ENCODE measurements around the gene CEP164. TPM values are rescaled to one million over a fixed set of nuclear protein-coding genes. Genes with fewer than 3 reads are reported as not detected.

The CEP164 gene
- total RNA-seq, 2 experiments from 2014 or later, result 33.0 to 36.7 TPM

GRCh38 chr11:117437791-117438130, 110.1 kb downstream of the CEP164 start:
- Mint-ChIP-seq H3K27me3 (peaks cover 37% of the 10 kb centered on the region), H3K4me3 (no peak overlapping the region), H3K36me3 (ENCODE audit: low read depth) (no peaks in the 10 kb centered on the region), H3K27ac (no peak overlapping the region), H3K4me1 (ENCODE audit: low read depth) (no peaks in the 10 kb centered on the region), H3K9me3 (no peaks in the 10 kb centered on the region)
- H3K4me1 ChIP-seq (ENCODE audit: insufficient read depth, low read length), result no peaks in the 10 kb centered on the region
- no peak for ATAC-seq (ENCODE audit: poor library complexity)
- no peak for DNase-seq
- no peak overlapping the region for H3K4me3 ChIP-seq (ENCODE audit: low read length)
- ChIA-PET POLR2A (no interaction called here), CTCF (no interaction called here)
- no peaks in the 10 kb centered on the region for H3K36me3 ChIP-seq (ENCODE audit: insufficient read depth, low read length)
- peaks cover 0 to 2% of the 10 kb centered on the region in 2 experiments for H3K9me3 ChIP-seq (ENCODE audit: control insufficient read depth in 1 of 2, insufficient read depth in 1 of 2, low read length in 2 of 2)
- intact Hi-C loops (cut with DNase I, micrococcal nuclease), result no loop called here
- TF ChIP-seq CTCF (IDR thresholded peaks at IDR 0.05), result no peak
- H3K27me3 ChIP-seq (ENCODE audit: control insufficient read depth in 1 of 2, insufficient read depth in 2 of 2, low read length in 2 of 2), result peaks cover 0 to 8% of the 10 kb centered on the region in 2 experiments
- no peak overlapping the region for H3K27ac ChIP-seq (ENCODE audit: low read depth in 1 of 2, low read length in 2 of 2)

- no peak overlapping the region for H3K4me3 ChIP-seq (ENCODE audit: low read length)
- Mint-ChIP-seq H3K27ac (no peak overlapping the region), H3K4me3 (no peak overlapping the region), H3K36me3 (ENCODE audit: low read depth) (no peaks in the 10 kb centered on the region), H3K4me1 (ENCODE audit: low read depth) (no peaks in the 10 kb centered on the region), H3K9me3 (no peaks in the 10 kb centered on the region), H3K27me3 (peaks cover 37% of the 10 kb centered on the region)
- ChIA-PET POLR2A (no interaction called here), CTCF (no interaction called here)
- intact Hi-C loops (cut with DNase I, micrococcal nuclease), result no loop called here
- H3K27me3 ChIP-seq (ENCODE audit: control insufficient read depth in 1 of 2, insufficient read depth in 2 of 2, low read length in 2 of 2), result peaks cover 0 to 13% of the 10 kb centered on the region in 2 experiments
- no peak for DNase-seq
- ATAC-seq (ENCODE audit: poor library complexity), result no peak
- no peaks in the 10 kb centered on the region for H3K36me3 ChIP-seq (ENCODE audit: insufficient read depth, low read length)
- no peaks in the 10 kb centered on the region for H3K4me1 ChIP-seq (ENCODE audit: insufficient read depth, low read length)
- no peak for TF ChIP-seq CTCF (IDR thresholded peaks at IDR 0.05)
- no peak overlapping the region for H3K27ac ChIP-seq (ENCODE audit: low read depth in 1 of 2, low read length in 2 of 2)
- peaks cover 0 to 4% of the 10 kb centered on the region in 2 experiments for H3K9me3 ChIP-seq (ENCODE audit: control insufficient read depth in 1 of 2, insufficient read depth in 1 of 2, low read length in 2 of 2)
Observed at GRCh38 chr11:117438371-117439000, 110.8 kb downstream of the CEP164 start.

GRCh38 chr11:117439256-117439655, 111.6 kb downstream of the CEP164 start:
- POLR2A ChIA-PET, result no interaction called here
- CTCF ChIA-PET, result no interaction called here
- intact Hi-C loops (cut with DNase I, micrococcal nuclease), result no loop called here
- Histone ChIP-seq H3K9me3 (ENCODE audit: control insufficient read depth in 1 of 2, insufficient read depth in 1 of 2, low read length in 2 of 2) (peaks cover 0 to 4% of the 10 kb centered on the region in 2 experiments), H3K27me3 (ENCODE audit: control insufficient read depth in 1 of 2, insufficient read depth in 2 of 2, low read length in 2 of 2) (peaks cover 0 to 15% of the 10 kb centered on the region in 2 experiments), H3K27ac (ENCODE audit: low read depth in 1 of 2, low read length in 2 of 2) (no peak overlapping the region), H3K4me1 (ENCODE audit: insufficient read depth, low read length) (no peaks in the 10 kb centered on the region), H3K36me3 (ENCODE audit: insufficient read depth, low read length) (no peaks in the 10 kb centered on the region), H3K4me3 (ENCODE audit: low read length) (no peak overlapping the region)
- no peak for DNase-seq
- no peak for TF ChIP-seq CTCF (IDR thresholded peaks at IDR 0.05)
- Mint-ChIP-seq H3K9me3 (no peaks in the 10 kb centered on the region), H3K36me3 (ENCODE audit: low read depth) (no peaks in the 10 kb centered on the region), H3K27me3 (peaks cover 37% of the 10 kb centered on the region), H3K4me1 (ENCODE audit: low read depth) (no peaks in the 10 kb centered on the region), H3K27ac (no peak overlapping the region), H3K4me3 (no peak overlapping the region)
- no peak for ATAC-seq (ENCODE audit: poor library complexity)
